HepG2 (cell line): ENCODE measurements around the gene HCFC1R1. TPM values are rescaled to one million over a fixed set of nuclear protein-coding genes. Genes with fewer than 3 reads are reported as not detected.

Source experiments
- E2F2 ChIP-seq: sonication (generic); formaldehyde crosslinking; IDR thresholded peaks from 2 replicates; pipeline ENCODE4 v1.4.0; 2020; ENCODE audit warnings: missing genetic modification reagents, borderline replicate concordance
- FOXP1 ChIP-seq, 2 experiments: fragments of 450-650 bp in 1 of 2; IDR thresholded peaks; 2 replicates each; pipeline ENCODE4 v1.6.1; 2017 to 2018; ENCODE audit warnings: antibody characterized with exemption in 1 of 2
- GABPA ChIP-seq, 2 experiments: IDR thresholded peaks; 2 replicates each; pipeline ENCODE4 v1.6.1; 2011 to 2016; ENCODE audit warnings: low read depth in 2 of 2, low read length in 1 of 2, missing biosample characterization in 1 of 2, missing genetic modification characterization in 1 of 2
- HOXA3 ChIP-seq: sonication (generic); formaldehyde crosslinking; IDR thresholded peaks from 2 replicates; pipeline ENCODE4 v1.5.0; 2020; ENCODE audit warnings: missing genetic modification reagents
- JUN ChIP-seq: sonication (generic); formaldehyde crosslinking; IDR thresholded peaks from 2 replicates; pipeline ENCODE4 v1.4.0; 2020; ENCODE audit warnings: mild to moderate bottlenecking, missing genetic modification reagents
- MEIS1 ChIP-seq: sonication (generic); formaldehyde crosslinking; IDR thresholded peaks from 2 replicates; pipeline ENCODE4 v1.9.0; 2021; ENCODE audit warnings: mild to moderate bottlenecking, missing genetic modification reagents, moderate library complexity, borderline replicate concordance
- MTA1 ChIP-seq: sonication (generic); formaldehyde crosslinking; IDR thresholded peaks from 2 replicates; pipeline ENCODE4 v1.4.0; 2020; ENCODE audit warnings: missing genetic modification reagents, mild to moderate bottlenecking, borderline replicate concordance
- NFKBIZ ChIP-seq: IDR thresholded peaks from 2 replicates; pipeline ENCODE4 v1.6.1; 2018; ENCODE audit warnings: missing genetic modification reagents, missing compliant biosample characterization
- NR2C2 ChIP-seq: sonication (generic); formaldehyde crosslinking; IDR thresholded peaks from 2 replicates; pipeline ENCODE4 v1.4.0; 2020; ENCODE audit warnings: missing genetic modification reagents, mild to moderate bottlenecking, moderate library complexity, borderline replicate concordance
- SAP130 ChIP-seq: IDR thresholded peaks from 2 replicates; pipeline ENCODE4 v1.6.1; 2016; ENCODE audit warnings: low read depth
- SOX5 ChIP-seq: IDR thresholded peaks from 2 replicates; pipeline ENCODE4 v1.6.1; 2016; ENCODE audit warnings: borderline replicate concordance
- SUZ12 ChIP-seq: fragments of 150-350 bp; IDR thresholded peaks from 2 replicates; pipeline ENCODE4 v1.6.1; 2014; ENCODE audit warnings: low read depth, low read length
- TFAP4 ChIP-seq: sonication (generic); IDR thresholded peaks from 2 replicates; pipeline ENCODE4 v1.6.1; 2016; ENCODE audit warnings: low read depth, borderline replicate concordance
- TIGD3 ChIP-seq: sonication (generic); formaldehyde crosslinking; IDR thresholded peaks from 2 replicates; pipeline ENCODE4 v1.5.1; 2020; ENCODE audit warnings: mild to moderate bottlenecking, missing genetic modification reagents, borderline replicate concordance
- TP53 ChIP-seq: sonication (generic); formaldehyde crosslinking; conservative IDR thresholded peaks from 2 replicates; pipeline ENCODE4 v1.4.0; 2020; ENCODE audit warnings: missing genetic modification reagents
- ZKSCAN1 ChIP-seq: fragments of 150-350 bp; IDR thresholded peaks from 2 replicates; pipeline ENCODE4 v1.6.1; 2014; ENCODE audit warnings: low read length
- ZNF383 ChIP-seq: sonication (generic); formaldehyde crosslinking; IDR thresholded peaks from 2 replicates; pipeline ENCODE4 v1.4.0; 2020; ENCODE audit warnings: missing genetic modification reagents, mild to moderate bottlenecking, borderline replicate concordance
- ZNF7 ChIP-seq: IDR thresholded peaks from 2 replicates; pipeline ENCODE4 v1.6.1; 2016; ENCODE audit warnings: missing biosample characterization, missing genetic modification reagents
- ZNF740 ChIP-seq: sonication (generic); formaldehyde crosslinking; IDR thresholded peaks from 2 replicates; pipeline ENCODE4 v1.4.0; 2020; ENCODE audit warnings: missing genetic modification reagents
- ZNF747 ChIP-seq: sonication (generic); formaldehyde crosslinking; IDR thresholded peaks from 2 replicates; pipeline ENCODE4 v1.8.1; 2023; ENCODE audit warnings: missing genetic modification reagents, mild to moderate bottlenecking, borderline replicate concordance
- ZNF766 ChIP-seq: sonication (generic); formaldehyde crosslinking; IDR thresholded peaks from 2 replicates; pipeline ENCODE4 v1.5.0; 2020; ENCODE audit warnings: missing genetic modification reagents, borderline replicate concordance
- ZNF776 ChIP-seq: sonication (generic); formaldehyde crosslinking; IDR thresholded peaks from 2 replicates; pipeline ENCODE4 v1.4.0; 2020; ENCODE audit warnings: mild to moderate bottlenecking, missing genetic modification reagents
- ZNF879 ChIP-seq: sonication (generic); formaldehyde crosslinking; IDR thresholded peaks from 2 replicates; pipeline ENCODE4 v1.8.1; 2023; ENCODE audit warnings: missing genetic modification reagents
- polyA plus RNA-seq, 8 experiments: library from polyadenylated mRNA; depleted of rRNA in 3 of 8; stranded (reverse) in 7 of 8; unstranded in 1 of 8; fragments of >200 nt; fragmentation: Illumina TruSeq in 4 of 8; extraction: Trizol in 4 of 8; gene quantifications; 2 replicates each; pipeline versions ENCODE4 v1.2.1 to v1.2.3, GENCODE V29; 2011 to 2016; ENCODE audit warnings: low read depth in 4 of 8, missing spikeins in 1 of 8, mixed read lengths in 1 of 8; ENCODE audit not compliant: insufficient read depth in 1 of 8
- total RNA-seq, 5 experiments: library from RNA; depleted of rRNA; stranded (reverse); fragments of >200 nt; fragmentation: Illumina TruSeq; extraction: Trizol; gene quantifications; 2 replicates each; pipeline ENCODE4 v1.2.3, GENCODE V29; 2016; ENCODE audit warnings: low read depth in 1 of 5
- TF ChIP-seq, protein P1 (sequence below): sonication (generic); formaldehyde crosslinking; IDR thresholded peaks from 2 replicates; pipeline ENCODE4 v1.4.0; 2020; ENCODE audit warnings: missing genetic modification reagents

The HCFC1R1 gene
- total and polyA plus RNA-seq, 2 of the 13 experiments (the other 11 are each of a cell fraction or from before 2014, with no cell fraction given) = 13.8 to 16.1 TPM

GRCh38 chr16:3020604-3021448 lies 2.9 kb downstream of the HCFC1R1 start (continued):
- TF ChIP-seq, protein P1, sequence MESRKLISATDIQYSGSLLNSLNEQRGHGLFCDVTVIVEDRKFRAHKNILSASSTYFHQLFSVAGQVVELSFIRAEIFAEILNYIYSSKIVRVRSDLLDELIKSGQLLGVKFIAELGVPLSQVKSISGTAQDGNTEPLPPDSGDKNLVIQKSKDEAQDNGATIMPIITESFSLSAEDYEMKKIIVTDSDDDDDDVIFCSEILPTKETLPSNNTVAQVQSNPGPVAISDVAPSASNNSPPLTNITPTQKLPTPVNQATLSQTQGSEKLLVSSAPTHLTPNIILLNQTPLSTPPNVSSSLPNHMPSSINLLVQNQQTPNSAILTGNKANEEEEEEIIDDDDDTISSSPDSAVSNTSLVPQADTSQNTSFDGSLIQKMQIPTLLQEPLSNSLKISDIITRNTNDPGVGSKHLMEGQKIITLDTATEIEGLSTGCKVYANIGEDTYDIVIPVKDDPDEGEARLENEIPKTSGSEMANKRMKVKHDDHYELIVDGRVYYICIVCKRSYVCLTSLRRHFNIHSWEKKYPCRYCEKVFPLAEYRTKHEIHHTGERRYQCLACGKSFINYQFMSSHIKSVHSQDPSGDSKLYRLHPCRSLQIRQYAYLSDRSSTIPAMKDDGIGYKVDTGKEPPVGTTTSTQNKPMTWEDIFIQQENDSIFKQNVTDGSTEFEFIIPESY (CRISPR knock-in tag) = no peak
- TF ChIP-seq ZNF383 = no peak
- TF ChIP-seq FOXP1 (IDR thresholded peaks at IDR 0.05) = no peak
- peak; percentile 53 for TF ChIP-seq FOXP1 (CRISPR knock-in tag; IDR thresholded peaks at IDR 0.05)
- TF ChIP-seq ZNF879 (CRISPR knock-in tag) = no peak; the same call in 1 of the 2 replicates
- TF ChIP-seq SOX5 (CRISPR knock-in tag) = peak; percentile 14; the same call in 1 of the 2 replicates
- TF ChIP-seq ZNF776 (CRISPR knock-in tag) = no peak
- TF ChIP-seq ZNF766 = no peak
- no peak for TF ChIP-seq ZKSCAN1
- no peak for TF ChIP-seq SUZ12
- TF ChIP-seq ZNF747 = peak; percentile 72; the same call in 1 of the 2 replicates
- peak; percentile 83; the same call in 1 of the 2 replicates for TF ChIP-seq TFAP4
- TF ChIP-seq NR2C2 (CRISPR knock-in tag) = peak; percentile 79
- no peak; the same call in 1 of the 2 replicates for TF ChIP-seq NFKBIZ (CRISPR knock-in tag)
- TF ChIP-seq TP53 (CRISPR knock-in tag) = 0 out of 2 replicates have a peak, but pooled peaks have one; percentile 52
- TF ChIP-seq SAP130 = peak; percentile 89
- peak; percentile 100 for TF ChIP-seq JUN (CRISPR knock-in tag)
- TF ChIP-seq GABPA (IDR thresholded peaks at IDR 0.05; ENCODE audit: low read depth, low read length) = no peak; the same call in 1 of the 2 replicates
- peak; percentile 76 for TF ChIP-seq GABPA (CRISPR knock-in tag; IDR thresholded peaks at IDR 0.05; ENCODE audit: low read depth)
- TF ChIP-seq E2F2 = no peak
- peak; percentile 83 for TF ChIP-seq ZNF740 (CRISPR knock-in tag)
- TF ChIP-seq ZNF7 (CRISPR knock-in tag) = no peak
- TF ChIP-seq HOXA3 = peak; percentile 65; the same call in 1 of the 2 replicates
- 0 out of 2 replicates have a peak, but pooled peaks have one; percentile 19 for TF ChIP-seq MEIS1
- TF ChIP-seq MTA1 = peak; percentile 86; the same call in 1 of the 2 replicates
- no peak for TF ChIP-seq TIGD3 (CRISPR knock-in tag)
